H1 (cell line): ENCODE measurements around the gene FA2H. TPM values are rescaled to one million over a fixed set of nuclear protein-coding genes. Genes with fewer than 3 reads are reported as not detected.

Experiments
- CHD7 ChIP-seq: fragments of 300-600 bp; sonication (generic); IDR thresholded peaks from 2 replicates; pipeline ENCODE4 v1.7.1; 2012; ENCODE audit warnings: low read length, moderate library complexity, mild to moderate bottlenecking, inconsistent platforms; ENCODE audit not compliant: insufficient replicate concordance
- GTF2F1 ChIP-seq: IDR thresholded peaks from 2 replicates; pipeline ENCODE4 v1.6.1; 2012; ENCODE audit warnings: low read depth, low read length, improper control_type of control experiment, borderline replicate concordance
- HDAC6 ChIP-seq: IDR thresholded peaks from one replicate; pipeline ENCODE4 v1.7.1; 2012; ENCODE audit warnings: low read depth, mild to moderate bottlenecking, inconsistent platforms, low read length, moderate library complexity
- SAP30 ChIP-seq: fragments of 300-600 bp; sonication (generic); IDR thresholded peaks from 2 replicates; pipeline ENCODE4 v1.7.1; 2012; ENCODE audit warnings: low read length, moderate library complexity, mild to moderate bottlenecking, inconsistent platforms; ENCODE audit not compliant: insufficient read depth, insufficient replicate concordance
- SIRT6 ChIP-seq: IDR thresholded peaks from one replicate; pipeline ENCODE4 v1.7.1; 2012; ENCODE audit warnings: low read length, inconsistent platforms
- SIX5 ChIP-seq: IDR thresholded peaks from 2 replicates; pipeline ENCODE4 v1.6.1; 2011; ENCODE audit warnings: mild to moderate bottlenecking, low read depth, low read length
- TBP ChIP-seq: IDR thresholded peaks from 2 replicates; pipeline ENCODE4 v1.6.1; 2011; ENCODE audit warnings: low read depth, low read length, improper control_type of control experiment
- polyA plus RNA-seq, 7 experiments: library from polyadenylated mRNA; depleted of rRNA in 3 of 7; stranded (reverse) in 5 of 7; unstranded in 2 of 7; fragments of >200 nt in 5 of 7; fragments of 200-250 nt in 2 of 7; gene quantifications; 1 replicate in 5 of 7; 2 replicates in 1 of 7; 4 replicates in 1 of 7; pipeline versions ENCODE4 v1.2.1 to v1.2.3, GENCODE V29; 2011 to 2013; ENCODE audit warnings: missing spikeins in 2 of 7, mixed read lengths in 2 of 7
- total RNA-seq: library from RNA; stranded (reverse); fragmentation: NEBNext Ultra II Directional; extraction: Animal tissue kit (Norgen Biotek cat#: 25700); gene quantifications from 2 replicates; pipeline ENCODE4 v1.2.1, GENCODE V29; 2021

The FA2H gene
- total and polyA plus RNA-seq, 2 of the 8 experiments (the other 6 are each of a cell fraction or from before 2014, with no cell fraction given): 2.1 to 2.5 TPM

GRCh38 chr16:74753180-74753579, 21.4 kb downstream of the FA2H start (continued):
- TF ChIP-seq CHD7: no peak
- TF ChIP-seq SIRT6: no peak
- TF ChIP-seq HDAC6: no peak
- no peak for TF ChIP-seq GTF2F1
- TF ChIP-seq TBP: no peak
- TF ChIP-seq SAP30: no peak
- no peak for TF ChIP-seq SIX5
- TF ChIP-seq, all 59 proteins: peak for 0
